IMR-90 (cell line): ENCODE results near the gene ALOX12B. TPM values are rescaled to one million over a fixed set of nuclear protein-coding genes. Genes with fewer than 3 reads are reported as not detected.

ENCODE experiments used
- ATAC-seq: fragments of 200-7000 bp; cut with Tn5 transposase; 2 replicates; pipeline ENCODE4 v1.9.1; 2020; ENCODE audit warnings: low read depth, mild to moderate bottlenecking, moderate library complexity
- BruUV-seq: library from RNA; stranded (reverse); fragments of 400-500 nt; replicated peaks from 2 replicates; lab custom pipeline; 2021; lab: Mats Ljungman, UMichigan
- CTCF ChIA-PET: fragments of 300-600 bp; formaldehyde crosslinking; extraction: SDS; loops from one replicate; lab custom pipeline; 2021; ENCODE audit warnings: antibody characterized with exemption; lab: Yijun Ruan, JAX
- POLR2A ChIA-PET: fragments of 300-600 bp; sonication (Branson Sonifier 250); formaldehyde crosslinking; loops from one replicate; lab custom pipeline; 2022; ENCODE audit warnings: antibody characterized with exemption; ENCODE audit not compliant: unreplicated experiment; lab: Charles Lee
- DNase-seq: peaks from one replicate; pipeline ENCODE4 v3.0.0; 2013
- H2AFZ ChIP-seq: replicated peaks from 2 replicates; pipeline ENCODE3; 2013; ENCODE audit warnings: low read length, mild to moderate bottlenecking; ENCODE audit not compliant: poor library complexity
- H2AK5ac ChIP-seq: 2 replicates; pipeline ENCODE4 v1.6.1; 2013; ENCODE audit warnings: low read depth, low read length, inconsistent platforms
- H2AK9ac ChIP-seq: replicated peaks from 2 replicates; pipeline ENCODE3; 2013; ENCODE audit warnings: mild to moderate bottlenecking, low read depth, low read length, moderate library complexity; ENCODE audit not compliant: poor library complexity
- H2BK120ac ChIP-seq: 2 replicates; pipeline ENCODE4 v1.6.1; 2013; ENCODE audit warnings: low read depth, low read length, inconsistent platforms
- H2BK15ac ChIP-seq: 3 replicates; pipeline ENCODE4 v1.6.1; 2013; ENCODE audit warnings: low read depth, low read length, inconsistent platforms
- H2BK20ac ChIP-seq: 2 replicates; pipeline ENCODE4 v1.6.1; 2013; ENCODE audit warnings: low read depth, mild to moderate bottlenecking, inconsistent platforms, low read length, moderate library complexity
- H2BK5ac ChIP-seq: 2 replicates; pipeline ENCODE4 v1.6.1; 2013; ENCODE audit warnings: mild to moderate bottlenecking, low read depth, low read length, inconsistent platforms; ENCODE audit not compliant: poor library complexity, severe bottlenecking
- H3K14ac ChIP-seq: replicated peaks from 2 replicates; pipeline ENCODE4 v1.6.1; 2013; ENCODE audit warnings: low read depth, low read length, inconsistent platforms
- H3K18ac ChIP-seq: 2 replicates; pipeline ENCODE4 v1.6.1; 2013; ENCODE audit warnings: low read depth, low read length, control low read depth
- H3K23ac ChIP-seq: 2 replicates; pipeline ENCODE4 v1.6.1; 2013; ENCODE audit warnings: low read depth, low read length, inconsistent platforms
- H3K27ac ChIP-seq: 2 replicates; pipeline ENCODE4 v1.5.1; 2013; ENCODE audit warnings: mild to moderate bottlenecking, control low read depth, low read length; ENCODE audit not compliant: insufficient read depth
- H3K27me3 ChIP-seq: 2 replicates; pipeline ENCODE4 v1.6.1; 2013; ENCODE audit warnings: low read length; ENCODE audit not compliant: control insufficient read depth, insufficient read depth
- H3K36me3 ChIP-seq: 2 replicates; pipeline ENCODE4 v1.6.1; 2013; ENCODE audit warnings: low read length, mixed read lengths; ENCODE audit not compliant: control insufficient read depth, insufficient read depth
- H3K4ac ChIP-seq: 2 replicates; pipeline ENCODE4 v1.6.1; 2013; ENCODE audit warnings: low read depth, low read length, inconsistent platforms
- H3K4me1 ChIP-seq: 2 replicates; pipeline ENCODE4 v1.6.1; 2013; ENCODE audit warnings: low read length, mixed read lengths; ENCODE audit not compliant: control insufficient read depth, insufficient read depth
- H3K4me2 ChIP-seq: 2 replicates; pipeline ENCODE4 v1.6.1; 2013; ENCODE audit warnings: low read depth, mild to moderate bottlenecking, control low read depth, low read length, moderate library complexity
- H3K4me3 ChIP-seq: 2 replicates; pipeline ENCODE4 v1.5.1; 2013; ENCODE audit warnings: low read depth, mild to moderate bottlenecking, control low read depth, low read length, moderate library complexity; ENCODE audit not compliant: insufficient read depth
- H3K56ac ChIP-seq: 2 replicates; pipeline ENCODE4 v1.6.1; 2013; ENCODE audit warnings: low read length, inconsistent platforms; ENCODE audit not compliant: insufficient read depth; ENCODE audit errors: extremely low read depth
- H3K79me1 ChIP-seq, 2 experiments: 2 replicates each; pipeline ENCODE4 v1.6.1; 2013; ENCODE audit warnings: low read length in 2 of 2, inconsistent platforms in 1 of 2, low read depth in 1 of 2
- H3K9ac ChIP-seq: 2 replicates; pipeline ENCODE4 v1.6.1; 2013; ENCODE audit warnings: low read depth, low read length, control low read depth
- H3K9me1 ChIP-seq: 2 replicates; pipeline ENCODE4 v1.6.1; 2013; ENCODE audit warnings: low read length, inconsistent platforms; ENCODE audit not compliant: insufficient read depth
- H3K9me3 ChIP-seq: 2 replicates; pipeline ENCODE4 v1.6.1; 2013; ENCODE audit warnings: low read length; ENCODE audit not compliant: control insufficient read depth, insufficient read depth
- H4K20me1 ChIP-seq: 2 replicates; pipeline ENCODE4 v1.6.1; 2013; ENCODE audit warnings: low read length, inconsistent platforms; ENCODE audit not compliant: insufficient read depth
- H4K5ac ChIP-seq: 2 replicates; pipeline ENCODE4 v1.6.1; 2013; ENCODE audit warnings: mild to moderate bottlenecking, low read depth, low read length, control low read depth
- H4K8ac ChIP-seq, 2 experiments: 2 replicates each; pipeline ENCODE4 v1.6.1; 2013; ENCODE audit warnings: low read depth in 2 of 2, low read length in 2 of 2, control low read depth in 1 of 2, inconsistent platforms in 1 of 2
- H4K91ac ChIP-seq: 2 replicates; pipeline ENCODE4 v1.6.1; 2013; ENCODE audit warnings: low read depth, low read length, inconsistent platforms; ENCODE audit not compliant: insufficient read depth
- ELK1 ChIP-seq: fragments of 150-350 bp; IDR thresholded peaks from 2 replicates; pipeline ENCODE4 v1.6.1; 2016; ENCODE audit warnings: low read depth, mild to moderate bottlenecking, low read length, moderate library complexity, borderline replicate concordance
- FOS ChIP-seq: fragments of 150-350 bp; IDR thresholded peaks from 2 replicates; pipeline ENCODE4 v1.6.1; 2016; ENCODE audit warnings: low read depth, low read length
- MAFK ChIP-seq: IDR thresholded peaks from 2 replicates; pipeline ENCODE4 v1.6.1; 2012; ENCODE audit warnings: low read depth, low read length, improper control_type of control experiment
- MXI1 ChIP-seq: IDR thresholded peaks from 2 replicates; pipeline ENCODE4 v1.6.1; 2012; ENCODE audit warnings: low read depth, mild to moderate bottlenecking, low read length, moderate library complexity, borderline replicate concordance
- RAD21 ChIP-seq: IDR thresholded peaks from 2 replicates; pipeline ENCODE4 v1.6.1; 2012; ENCODE audit warnings: low read length, improper control_type of control experiment
- RFX5 ChIP-seq: IDR thresholded peaks from 2 replicates; pipeline ENCODE4 v1.8.0; 2012; ENCODE audit warnings: low read depth, mild to moderate bottlenecking, low read length, moderate library complexity
- USF2 ChIP-seq: fragments of 150-350 bp; IDR thresholded peaks from 2 replicates; pipeline ENCODE4 v1.6.1; 2017; ENCODE audit warnings: mild to moderate bottlenecking, antibody characterized with exemption, low read length, low read depth
- WGBS, 2 experiments: methylation state at CpG; one replicate each; pipeline versions ENCODE4 v1.1.5 to v1.1.7; 2013; ENCODE audit warnings: missing lambda C conversion rate in 2 of 2; ENCODE audit not compliant: insufficient read length in 1 of 2; ENCODE audit errors: extremely low coverage in 2 of 2; 5-methylcytosine and 5-hydroxymethylcytosine counted together
- dilution Hi-C: fragments of 300-500 bp; cut with HindIII; formaldehyde crosslinking; loops from one replicate; pipeline ENCODE4 v1.14.3; 2018; ENCODE audit warnings: low sequenced_read_pairs; ENCODE audit not compliant: unreplicated experiment
- in situ Hi-C: fragments of 300-500 bp; cut with MboI; formaldehyde crosslinking; loops from 3 replicates; pipeline ENCODE4 v1.14.3; 2019; ENCODE audit warnings: low sequenced_read_pairs, inconsistent platforms, mixed read lengths
- intact Hi-C: fragments of 100-400 bp; cut with micrococcal nuclease; formaldehyde crosslinking; loops from 2 replicates; pipeline ENCODE4 v1.10.0; 2022
- polyA plus RNA-seq, 3 experiments: library from polyadenylated mRNA; depleted of rRNA; stranded (reverse); fragments of >200 nt; gene quantifications; 2 replicates each; pipeline ENCODE4 v1.2.3, GENCODE V29; 2012; ENCODE audit warnings: low replicate concordance in 1 of 3
- total RNA-seq: library from RNA; depleted of rRNA; stranded (reverse); fragments of >200 nt; gene quantifications from 2 replicates; pipeline ENCODE4 v1.2.3, GENCODE V29; 2012

The ALOX12B gene
- total and polyA plus RNA-seq, 2 of the 4 experiments (the other 2 are of a cell fraction), result not detected

- ChIA-PET POLR2A (no interaction called here), CTCF (no interaction called here)
- Histone ChIP-seq H2BK5ac (no peak overlapping the region), H2BK120ac (no peak overlapping the region), H2AK5ac (no peak overlapping the region), H2BK15ac (no peak overlapping the region), H3K36me3 (no peaks in the 10 kb centered on the region), H2AFZ (no peak overlapping the region), H3K79me1 (no peaks in the 10 kb centered on the region), H3K4me3 (no peak overlapping the region), H3K4ac (no peak overlapping the region), H3K23ac (no peak overlapping the region), H4K20me1 (no peaks in the 10 kb centered on the region; the same call in 1 of the 2 replicates), H4K8ac (no peak overlapping the region), H3K9me3 (0 out of 2 replicates have a peak, but pooled peaks cover 5% of the 10 kb centered on the region), H4K5ac (no peak overlapping the region), H3K27ac (no peak overlapping the region), H3K56ac (no peak overlapping the region), H3K9me1 (no peaks in the 10 kb centered on the region), H3K18ac (no peak overlapping the region), H2BK20ac (no peak overlapping the region), H3K4me1 (peaks cover 2% of the 10 kb centered on the region; the same call in 1 of the 2 replicates), H4K91ac (no peak overlapping the region), H3K9ac (no peak overlapping the region), H3K27me3 (peaks cover 46% of the 10 kb centered on the region), H3K14ac (no peak overlapping the region), H2AK9ac (peak overlapping the region; percentile 66), H3K4me2 (no peak overlapping the region)
- in situ Hi-C loops (no loop called here), dilution Hi-C loops (no loop called here), intact Hi-C loops (no loop called here)
- no peak for TF ChIP-seq RAD21
- TF ChIP-seq MAFK, result no peak
- TF ChIP-seq RFX5, result no peak
- no peak for TF ChIP-seq MXI1
- TF ChIP-seq USF2, result no peak
- no peak for TF ChIP-seq ELK1
- TF ChIP-seq FOS, result no peak
- DNase-seq (peak; percentile 20), ATAC-seq (peak; percentile 42; the same call in 1 of the 2 replicates)
- 58% methylated on average over 2 of the region's 5 CpGs; no CpG with 5 or more reads in 1 of the 2 experiments for WGBS, 2 experiments
- no TSS peak for BruUV-seq
Measured at GRCh38 chr17:8029121-8029520, 58.4 kb downstream of the ALOX12B start.
